ENCODE data around the gene ACKR2.

ACKR2 gene

GRCh38 chr3:42894698-42895579 is 85.7 kb downstream of the ACKR2 start:
- DNase-seq, result no peak

DNA sequence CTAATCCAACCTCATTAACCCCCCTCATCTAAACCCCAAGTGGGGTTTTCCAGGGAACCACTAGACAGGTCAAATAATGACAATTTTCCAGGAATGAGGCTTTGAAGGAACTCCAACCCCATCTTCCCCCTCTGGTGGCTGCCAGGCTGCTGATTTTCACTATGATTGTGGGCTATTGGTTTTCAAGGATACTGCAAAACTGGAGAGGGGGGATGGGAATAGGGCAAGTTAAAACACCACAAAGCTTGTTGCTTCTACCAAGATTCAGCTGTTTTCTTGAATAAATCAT is 86.3 kb downstream of the ACKR2 start:
- no peak for DNase-seq

DNA sequence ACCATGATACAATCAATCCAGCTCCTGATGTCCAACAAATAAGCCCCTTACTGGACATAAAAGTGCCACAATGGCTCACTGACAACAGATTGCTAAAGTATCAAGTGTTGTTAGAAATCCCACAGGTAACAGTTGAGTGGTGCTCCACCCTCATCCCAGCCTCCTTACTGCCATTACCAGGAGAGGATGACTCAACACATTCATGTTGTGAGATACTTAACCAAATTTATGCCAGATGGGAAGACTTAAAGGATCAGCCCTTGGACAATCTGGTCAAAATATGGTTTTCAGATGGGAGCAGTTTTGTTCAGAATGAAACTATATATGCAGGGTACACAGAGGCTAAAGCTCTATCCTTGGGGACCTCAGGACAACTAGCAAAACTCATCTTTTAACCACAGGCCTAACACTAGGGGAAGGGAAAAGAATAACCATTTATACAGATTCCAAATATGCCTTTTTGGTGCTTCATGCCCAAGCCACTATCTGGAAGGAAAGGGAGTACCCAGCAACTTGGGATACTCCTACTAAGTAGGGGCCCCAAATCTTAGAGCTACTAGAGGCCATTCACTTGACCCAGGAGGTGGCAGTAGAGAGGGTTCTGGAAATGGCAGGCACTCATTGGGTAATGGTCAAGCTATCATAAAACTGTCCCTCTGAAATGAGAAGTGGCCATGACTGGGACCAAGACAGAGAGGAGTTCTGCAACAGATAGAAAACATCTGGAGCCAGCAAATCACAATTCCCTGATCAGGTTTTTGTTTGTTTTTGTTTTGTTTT is 89.8 kb downstream of the ACKR2 start:
- DNase-seq, result no peak

- no peak for DNase-seq
Observed at GRCh38 chr3:42900226-42901072, 91.2 kb downstream of the ACKR2 start.

- DNase-seq, result peak in 1 of 5 donors; percentile 41
Observed at GRCh38 chr3:42901073-42901415, 91.8 kb downstream of the ACKR2 start.

- no peak for DNase-seq
Observed at GRCh38 chr3:42902257-42902656, 93.0 kb downstream of the ACKR2 start.

- no peak for DNase-seq
Observed at GRCh38 chr3:42904076-42904475, 94.8 kb downstream of the ACKR2 start.

DNA sequence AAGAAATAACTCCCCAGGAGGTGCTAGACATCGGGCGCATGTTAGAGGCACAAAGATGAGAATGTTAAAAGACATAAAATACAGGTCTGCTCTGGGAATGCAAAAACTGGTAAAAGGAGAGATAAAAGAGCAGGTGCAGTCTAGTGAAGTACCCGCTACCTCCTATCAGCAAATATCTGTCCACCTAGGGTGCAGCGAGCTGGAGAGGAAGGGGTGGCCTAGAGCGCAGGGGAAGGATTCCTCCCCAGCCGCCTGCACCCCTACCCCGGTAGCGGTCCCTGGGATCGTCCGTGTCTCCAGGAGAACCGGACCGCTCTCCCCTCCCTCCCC is 96.5 kb downstream of the ACKR2 start:
- DNase-seq, result no peak

- DNase-seq, result peak in 1 of 5 donors; percentile 13
Observed at GRCh38 chr3:42906070-42906847, 97.0 kb downstream of the ACKR2 start, which contains the start of gene ZNF662. TSS of gene ZNF662 (plus strand) at chr3:42906142. CDS start at chr3:42908115, 1,973 bp downstream.

GRCh38 chr3:42906848-42907183 is 97.6 kb downstream of the ACKR2 start:
- DNase-seq, result no peak

DNA sequence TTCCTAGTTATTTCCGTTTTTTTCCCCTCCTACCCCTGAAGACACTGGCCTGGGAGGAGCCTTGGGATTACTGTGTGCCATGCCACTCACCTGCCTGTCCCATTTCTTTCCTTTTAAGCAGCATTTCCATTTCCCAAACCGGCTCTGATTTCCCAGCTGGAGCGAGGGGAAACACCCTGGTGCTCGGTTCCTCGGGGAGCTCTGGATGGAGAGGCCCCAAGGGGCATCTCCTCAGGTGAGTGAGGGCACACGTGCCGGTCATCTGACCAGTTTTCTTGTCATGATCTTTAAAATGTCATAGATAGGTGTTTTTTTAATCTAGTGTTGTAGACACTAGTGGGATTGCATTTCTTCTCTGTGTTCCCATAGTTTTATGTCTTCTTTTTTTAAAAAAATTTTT is 99.4 kb downstream of the ACKR2 start:
- DNase-seq, result no peak

- DNase-seq, result no peak
Observed at GRCh38 chr3:42911551-42911950, 102.3 kb downstream of the ACKR2 start.

GRCh38 chr3:42914771-42915515 is 105.7 kb downstream of the ACKR2 start:
- DNase-seq, result no peak
